T47D (cell line): ENCODE measurements around the gene DNM3.

Experiments used
- DNase-seq, 2 experiments: peaks; one replicate each; pipeline versions ENCODE4 v3.0.0 to v3.0.0-alpha.2; 2011 to 2012; ENCODE audit warnings: low read depth in 1 of 2, low spot score in 1 of 2
- JUND ChIP-seq: IDR thresholded peaks from 2 replicates; pipeline ENCODE4 v1.6.1; 2012; ENCODE audit warnings: low read depth
- in situ Hi-C: cut with HindIII; loops from 2 replicates; pipeline ENCODE4 v1.10.0; 2016; ENCODE audit warnings: low sequenced_read_pairs, low pct_unique_long_range_greater_than_20kb

The DNM3 gene

GRCh38 chr1:172144445-172145061 is 303.3 kb downstream of the DNM3 start:
- in situ Hi-C loops, result no loop called here
- no peak for TF ChIP-seq JUND
- no peak for DNase-seq

GRCh38 chr1:172145231-172145651 is 303.9 kb downstream of the DNM3 start:
- no peak for DNase-seq
- no peak for TF ChIP-seq JUND
- in situ Hi-C loops, result no loop called here

DNA sequence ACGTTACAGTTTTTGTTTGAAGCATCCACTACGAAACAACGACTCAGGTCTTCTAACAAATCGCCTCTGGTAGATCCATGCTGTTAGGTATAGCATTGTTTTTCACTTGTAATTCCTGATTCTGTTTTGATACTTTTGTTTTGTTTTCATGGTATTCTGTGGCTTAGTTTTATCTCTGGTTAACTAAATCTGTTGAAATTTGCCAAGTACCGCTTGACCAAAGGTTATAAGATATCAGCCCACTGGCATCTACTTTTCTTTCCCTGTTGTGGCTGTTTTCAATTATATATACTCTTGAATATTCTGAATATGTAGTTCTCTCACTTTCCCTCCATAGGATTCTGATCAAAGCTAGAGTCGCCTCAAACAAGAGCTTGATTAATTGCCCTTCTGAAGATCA is 304.4 kb downstream of the DNM3 start:
- in situ Hi-C loops, result no loop called here
- no peak for TF ChIP-seq JUND
- DNase-seq, result no peak

GRCh38 chr1:172146141-172146850 is 305.0 kb downstream of the DNM3 start:
- in situ Hi-C loops, result no loop called here
- DNase-seq, result no peak
- no peak for TF ChIP-seq JUND

DNA sequence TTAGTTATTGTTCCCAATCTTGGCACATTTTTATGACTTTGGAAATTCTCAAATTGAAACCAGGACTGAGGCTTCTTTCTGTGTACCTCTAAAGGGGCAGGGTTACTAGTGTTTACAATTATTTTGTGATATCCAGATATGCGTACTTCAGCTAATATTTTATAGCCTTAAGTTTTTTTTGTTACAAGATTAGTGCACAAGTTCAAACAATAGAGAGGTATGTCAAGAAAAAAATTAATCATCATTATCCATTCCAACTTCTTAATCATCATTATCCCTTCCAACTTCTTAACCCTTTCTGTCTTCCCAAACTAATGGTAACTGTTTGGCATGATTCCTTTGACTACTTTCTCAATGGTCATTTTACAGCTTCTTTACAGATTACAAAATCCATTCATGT is 306.2 kb downstream of the DNM3 start:
- in situ Hi-C loops, result no loop called here
- DNase-seq, result no peak
- TF ChIP-seq JUND, result no peak

DNA sequence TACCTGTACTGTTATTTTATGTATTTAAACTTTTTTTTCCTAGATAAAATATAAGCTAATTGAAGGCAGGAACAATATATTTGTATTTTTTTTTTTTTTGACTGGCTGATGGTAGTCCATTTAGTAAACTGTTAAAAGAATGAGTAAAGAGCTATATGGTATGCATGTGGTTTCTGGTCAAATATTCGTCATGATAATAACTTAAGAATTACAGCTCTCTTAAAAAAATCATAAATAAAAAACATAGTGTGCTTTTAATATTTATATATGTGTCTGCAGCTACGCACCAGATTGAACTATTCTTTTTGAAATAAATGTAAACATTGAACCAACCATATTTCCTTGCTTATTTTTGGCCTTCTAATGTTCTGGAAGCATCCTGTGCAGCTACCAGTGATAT is 306.9 kb downstream of the DNM3 start:
- no peak for TF ChIP-seq JUND
- no peak for DNase-seq
- in situ Hi-C loops, result no loop called here

GRCh38 chr1:172148707-172149106 is 307.4 kb downstream of the DNM3 start:
- DNase-seq, result no peak
- no peak for TF ChIP-seq JUND
- in situ Hi-C loops, result no loop called here

- DNase-seq, result no peak
- in situ Hi-C loops, result no loop called here
- no peak for TF ChIP-seq JUND
Observed at GRCh38 chr1:172149346-172149745, 308.0 kb downstream of the DNM3 start.

- TF ChIP-seq JUND, result no peak
- no peak for DNase-seq
- in situ Hi-C loops, result no loop called here
Observed at GRCh38 chr1:172154551-172154950, 313.3 kb downstream of the DNM3 start.

DNA sequence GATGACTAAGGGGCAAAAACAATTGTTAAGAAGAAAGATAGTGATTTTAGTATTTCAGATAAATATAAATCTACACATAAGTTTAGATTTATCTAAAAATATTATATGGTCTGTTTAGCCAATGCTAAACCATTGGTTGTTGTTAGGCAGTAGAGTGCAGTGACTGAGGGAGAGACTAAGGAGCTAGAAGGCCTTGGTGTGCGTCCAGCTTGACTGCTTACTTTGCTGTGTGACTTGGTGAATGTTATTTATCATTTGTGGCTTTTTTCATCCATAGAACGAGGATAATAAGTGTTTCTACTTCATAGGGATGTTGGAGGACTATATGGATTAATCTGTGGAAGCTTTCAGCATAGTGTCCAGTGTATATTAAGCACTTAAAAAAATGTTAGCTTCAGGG is 314.5 kb downstream of the DNM3 start:
- TF ChIP-seq JUND, result no peak
- DNase-seq, result no peak
- in situ Hi-C loops, result no loop called here

DNA sequence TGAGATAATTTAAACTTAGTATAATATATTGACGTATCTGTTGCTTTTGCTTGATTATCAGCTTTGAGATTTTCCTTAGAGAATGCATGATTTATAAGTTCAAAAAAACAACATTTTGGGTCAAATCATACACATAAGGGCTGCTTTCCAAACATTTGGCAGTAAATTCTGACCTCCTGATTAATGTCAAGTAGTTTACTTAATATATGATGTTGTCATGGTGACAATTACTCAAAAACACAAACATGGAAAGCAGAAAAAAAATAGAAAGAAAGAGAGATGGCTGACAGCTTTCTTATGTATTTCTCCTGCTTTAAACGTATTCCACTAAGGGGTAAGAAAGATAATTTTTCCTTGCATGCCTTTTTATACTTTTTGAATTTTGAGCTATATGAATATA is 320.9 kb downstream of the DNM3 start:
- TF ChIP-seq JUND, result no peak
- in situ Hi-C loops, result no loop called here
- DNase-seq, result no peak

GRCh38 chr1:172163498-172164215 is 322.4 kb downstream of the DNM3 start:
- no peak for DNase-seq
- in situ Hi-C loops, result no loop called here
- no peak for TF ChIP-seq JUND

- TF ChIP-seq JUND, result no peak
- in situ Hi-C loops, result no loop called here
- no peak for DNase-seq
Observed at GRCh38 chr1:172165403-172165802, 324.1 kb downstream of the DNM3 start.
